GM18870 (cell line): Measurements from ENCODE around the gene FADS2.
"Not testable (repeated sequence)": the region's sequence is repeated elsewhere in the genome, so short reads cannot be mapped to it uniquely, and the experiment has no call there.

Source experiments
- ATAC-seq: cut with Tn5 transposase; IDR thresholded peaks from one replicate; pipeline ENCODE4 v1.9.1; 2021; ENCODE audit warnings: moderate library complexity; ENCODE audit not compliant: unreplicated experiment

Gene FADS2

DNA sequence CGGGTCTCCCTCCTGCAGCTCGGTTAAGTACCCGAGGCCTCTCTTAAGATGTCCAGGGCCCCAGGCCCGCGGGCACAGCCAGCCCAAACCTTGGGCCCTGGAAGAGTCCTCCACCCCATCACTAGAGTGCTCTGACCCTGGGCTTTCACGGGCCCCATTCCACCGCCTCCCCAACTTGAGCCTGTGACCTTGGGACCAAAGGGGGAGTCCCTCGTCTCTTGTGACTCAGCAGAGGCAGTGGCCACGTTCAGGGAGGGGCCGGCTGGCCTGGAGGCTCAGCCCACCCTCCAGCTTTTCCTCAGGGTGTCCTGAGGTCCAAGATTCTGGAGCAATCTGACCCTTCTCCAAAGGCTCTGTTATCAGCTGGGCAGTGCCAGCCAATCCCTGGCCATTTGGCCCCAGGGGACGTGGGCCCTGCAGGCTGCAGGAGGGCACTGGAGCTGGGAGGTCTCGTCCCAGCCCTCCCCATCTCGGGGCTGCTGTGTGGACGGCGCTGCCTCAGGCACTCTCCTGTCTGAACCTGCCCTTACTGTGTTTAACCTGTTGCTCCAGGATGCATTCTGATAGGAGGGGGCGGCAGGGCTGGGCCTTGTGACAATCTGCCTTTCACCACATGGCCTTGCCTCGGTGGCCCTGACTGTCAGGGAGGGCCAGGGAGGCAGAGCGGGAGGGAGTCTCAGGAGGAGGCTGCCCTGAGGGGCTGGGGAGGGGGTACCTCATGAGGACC lies 38.3 kb downstream of the FADS2 start:
- ATAC-seq, result no peak

DNA sequence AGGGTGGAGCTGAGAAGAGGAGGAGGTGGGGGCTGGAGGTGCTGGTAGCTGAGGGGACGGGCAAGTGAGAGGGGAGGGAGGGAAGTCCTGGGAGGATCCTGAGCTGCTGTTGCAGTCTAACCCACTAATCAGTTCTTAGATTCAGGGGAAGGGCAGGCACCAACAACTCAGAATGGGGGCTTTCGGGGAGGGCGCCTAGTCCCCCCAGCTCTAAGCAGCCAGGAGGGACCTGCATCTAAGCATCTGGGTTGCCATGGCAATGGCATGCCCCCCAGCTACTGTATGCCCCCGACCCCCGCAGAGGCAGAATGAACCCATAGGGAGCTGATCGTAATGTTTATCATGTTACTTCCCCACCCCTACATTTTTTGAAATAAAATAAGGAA lies 38.9 kb downstream of the FADS2 start:
- ATAC-seq, result no peak

DNA sequence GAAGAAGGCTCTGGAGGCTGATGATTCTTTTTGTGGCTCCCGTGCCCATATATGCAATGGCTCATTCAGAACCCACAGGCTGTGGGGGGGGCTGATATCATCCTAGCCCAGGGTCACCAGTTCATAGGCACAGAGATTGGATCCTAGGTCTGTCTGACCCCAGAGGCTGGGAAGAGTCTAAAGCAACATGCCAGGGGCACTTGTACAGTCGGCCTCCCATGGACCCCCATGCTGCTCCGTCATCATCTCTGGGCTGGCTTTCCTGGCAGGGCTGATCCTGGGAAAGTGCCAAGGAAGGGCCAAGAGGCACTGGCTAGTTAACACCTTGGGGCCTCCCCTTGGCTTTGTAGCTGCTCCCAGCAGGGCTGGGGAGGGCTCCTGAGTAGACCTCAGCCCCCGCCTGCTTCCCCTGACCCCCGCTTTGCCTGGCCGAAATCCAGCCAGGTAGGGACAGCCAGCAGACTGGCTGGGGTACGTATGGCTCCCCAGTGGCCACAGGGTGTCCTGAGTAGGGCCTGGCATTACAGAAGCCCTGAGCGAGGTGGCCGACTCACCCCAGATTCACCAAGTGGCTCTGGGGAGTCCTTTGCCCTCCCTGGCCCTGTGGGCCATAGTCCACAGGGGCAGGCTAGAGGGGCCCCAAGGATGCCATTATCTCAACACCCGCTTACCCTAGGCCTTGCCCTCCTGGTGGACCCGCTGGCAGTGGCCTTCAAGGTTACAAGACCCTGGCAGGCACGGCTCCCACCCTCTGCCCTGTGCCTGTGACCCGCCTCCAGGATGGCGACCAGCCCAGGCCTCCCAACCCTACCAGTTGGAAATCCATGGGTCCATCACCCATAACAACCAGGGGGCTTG lies 40.7 kb downstream of the FADS2 start:
- no peak for ATAC-seq

DNA sequence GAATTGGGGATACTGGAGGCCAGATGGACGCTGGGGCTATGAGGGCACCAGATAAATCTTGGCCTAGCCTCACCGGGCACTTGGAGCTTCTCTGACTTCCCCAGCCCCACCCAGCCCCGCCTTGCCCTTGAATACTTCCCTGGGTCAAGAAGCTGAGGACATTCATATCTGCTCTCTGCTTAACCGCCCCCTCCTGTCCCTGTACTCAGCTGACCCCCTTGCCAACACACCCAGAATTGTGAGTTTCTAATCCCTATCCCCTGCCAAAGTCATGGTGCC lies 41.3 kb downstream of the FADS2 start:
- ATAC-seq, result no peak

DNA sequence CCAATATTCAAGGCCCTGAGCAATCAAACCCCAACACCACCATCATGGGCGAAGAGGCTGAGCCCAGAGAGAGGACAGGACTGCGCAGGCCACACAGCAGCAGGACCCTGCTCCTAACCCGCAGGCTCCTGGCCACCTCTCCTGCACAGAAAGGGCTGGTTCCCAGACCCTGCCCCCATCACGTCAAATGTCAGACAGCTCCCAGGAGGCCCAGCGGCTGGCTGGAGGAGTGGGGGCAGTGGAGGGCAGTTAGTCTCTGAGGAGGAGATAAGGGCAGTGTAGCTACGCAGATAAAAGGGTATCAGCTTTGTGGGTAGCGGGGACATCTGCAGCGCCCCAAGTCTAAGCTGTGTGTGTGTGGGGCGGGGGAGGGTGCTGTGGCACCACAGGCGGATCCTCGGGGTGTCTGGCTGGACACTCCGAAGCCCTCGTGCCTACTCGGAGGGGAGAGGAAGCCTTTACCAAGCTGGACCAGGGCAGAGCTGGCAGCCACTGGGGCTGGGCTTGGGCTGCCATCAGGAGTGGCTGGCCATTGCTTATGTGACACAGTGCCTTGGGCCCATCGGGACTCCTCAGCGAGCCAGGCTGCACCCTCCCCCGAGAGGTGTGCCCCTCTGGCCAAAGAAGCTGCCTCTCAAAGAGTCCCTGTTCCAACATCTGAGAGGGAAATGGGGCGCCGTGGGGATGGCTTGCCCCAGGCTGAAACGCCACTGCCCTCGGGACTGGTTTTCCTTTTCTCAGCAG lies 41.8 kb downstream of the FADS2 start:
- no peak for ATAC-seq

DNA sequence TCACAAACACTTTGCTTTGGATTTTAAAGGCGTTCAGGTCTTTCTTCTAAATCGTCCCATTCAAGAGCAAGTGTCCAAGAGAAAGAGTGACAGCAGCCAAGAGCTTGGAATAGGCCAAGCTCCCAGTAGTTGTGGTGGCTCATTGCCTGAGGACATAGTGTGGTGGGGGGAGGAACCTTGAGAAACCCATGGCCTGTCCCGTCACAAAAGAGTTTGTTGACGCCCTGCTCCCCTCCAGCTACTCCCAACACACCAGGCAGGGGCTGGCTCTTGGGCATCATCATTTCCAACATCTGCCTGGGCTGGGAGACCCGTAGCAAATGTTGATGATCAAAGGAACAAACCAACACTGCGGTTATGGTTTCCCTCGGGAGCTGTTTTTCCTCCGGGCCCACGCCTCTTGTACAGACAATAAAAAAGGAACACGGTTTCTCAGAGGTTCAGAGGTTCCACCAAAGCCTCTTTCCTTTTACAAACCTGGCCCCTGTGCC lies 42.5 kb downstream of the FADS2 start:
- ATAC-seq, result no peak

DNA sequence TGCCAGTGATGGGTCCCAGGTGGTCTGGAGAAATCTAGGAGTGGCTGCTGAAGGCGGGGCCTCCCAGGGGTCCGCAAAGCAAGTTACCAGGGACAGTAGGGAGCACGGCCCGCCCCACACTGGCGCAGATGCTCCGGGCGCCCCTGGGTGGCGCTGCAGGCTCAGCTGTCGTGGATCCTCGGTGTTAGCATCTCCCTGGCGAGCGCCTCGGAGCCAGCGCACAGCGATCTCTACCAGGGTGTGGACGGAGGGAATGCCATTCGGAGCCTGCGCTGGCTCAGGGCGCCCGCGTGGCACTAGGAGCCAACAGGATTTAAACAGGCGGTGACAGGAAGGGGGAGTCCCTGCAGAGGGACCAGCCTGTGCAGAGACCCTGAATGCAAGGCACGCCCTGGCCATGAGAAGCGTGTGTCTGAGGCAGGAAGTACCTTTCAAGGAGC lies 43.1 kb downstream of the FADS2 start:
- no peak for ATAC-seq

DNA sequence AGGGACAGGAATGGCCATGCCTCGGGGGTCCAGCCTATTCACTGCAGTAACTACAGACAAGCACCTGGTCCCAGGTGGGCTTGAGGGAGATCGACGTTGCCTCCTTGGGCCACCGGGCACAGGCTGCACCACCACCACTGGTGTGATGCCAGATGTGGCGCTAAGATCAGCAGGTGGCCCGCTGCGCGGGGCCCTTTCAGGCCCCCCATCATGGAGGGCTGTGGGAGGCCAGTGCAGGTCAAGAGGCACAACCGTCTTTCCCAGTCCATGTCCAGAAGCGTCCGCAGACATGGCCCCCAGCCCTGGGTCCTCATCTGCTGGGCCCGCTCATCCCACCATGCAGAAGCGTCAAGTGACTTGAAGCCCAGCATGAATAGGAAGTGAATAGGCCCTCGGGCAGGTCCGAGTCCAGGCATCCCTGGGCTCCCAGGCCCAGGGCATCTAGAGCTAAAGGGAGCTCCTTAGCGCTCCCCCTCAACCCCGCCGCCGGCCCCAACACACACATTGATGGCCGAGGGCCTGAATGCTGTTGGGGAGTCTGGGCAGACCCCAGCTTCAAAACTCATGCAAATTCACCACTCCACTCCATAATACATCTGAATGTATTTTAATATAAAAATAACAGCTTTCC lies 45.0 kb downstream of the FADS2 start:
- ATAC-seq, result no peak

DNA sequence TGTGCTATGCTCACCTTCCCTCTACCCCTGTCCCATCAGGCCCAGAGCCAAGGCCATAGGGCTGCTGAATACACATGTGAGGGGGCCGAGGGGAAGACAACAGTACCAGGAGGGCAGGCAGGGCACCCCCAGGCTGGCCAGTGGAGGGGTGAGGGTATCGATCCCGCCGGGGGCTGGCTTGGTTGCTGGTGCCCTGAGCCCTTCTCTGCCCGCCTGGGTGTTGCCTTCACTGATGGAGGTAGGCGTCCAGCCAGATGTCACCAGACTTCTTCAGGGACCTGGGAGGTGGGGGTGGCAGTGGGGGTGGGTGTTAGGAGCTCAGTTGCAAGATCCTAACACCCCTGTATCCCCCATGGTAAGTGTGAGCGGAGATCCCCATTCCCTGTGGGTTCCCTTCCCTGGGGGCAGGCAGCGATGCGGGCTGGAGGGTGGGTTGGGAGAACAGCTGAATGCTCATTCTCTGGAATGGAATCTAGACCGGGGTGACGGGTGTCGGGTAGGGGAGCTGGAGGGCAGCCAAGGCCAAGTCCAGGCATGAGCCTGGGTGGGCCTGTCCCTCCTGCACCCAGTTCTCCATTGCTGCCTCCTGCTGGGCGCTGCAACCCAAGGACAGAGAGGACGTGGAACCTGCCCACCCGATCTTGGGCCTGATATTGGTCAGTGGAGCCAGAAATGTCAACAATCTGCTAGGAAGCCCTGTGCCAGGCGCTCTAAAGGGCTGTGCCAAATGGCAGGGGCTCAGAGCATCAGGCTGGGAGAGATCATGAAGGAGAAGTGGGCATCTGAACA lies 45.7 kb downstream of the FADS2 start:
- no peak for ATAC-seq

DNA sequence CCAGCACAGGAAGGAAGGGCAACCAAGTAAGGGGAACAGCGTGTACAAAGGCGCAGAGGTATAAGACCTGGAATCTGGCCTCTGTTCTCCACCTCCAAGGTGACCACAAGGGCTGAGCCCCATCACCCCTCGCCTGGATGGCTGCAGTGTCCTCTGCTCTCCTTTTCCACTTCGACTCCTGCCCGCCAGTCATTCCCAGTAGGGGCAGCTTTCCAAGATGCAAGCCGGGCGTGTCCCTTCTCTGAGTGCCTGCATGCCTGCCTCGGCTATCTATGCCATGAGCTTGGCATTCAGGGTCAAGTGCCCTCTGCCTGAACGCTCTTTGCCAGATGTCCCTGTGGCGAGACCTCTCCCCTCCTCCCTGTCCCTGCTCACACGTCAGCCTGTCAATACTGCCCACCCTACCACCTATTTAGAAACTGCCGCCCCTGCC lies 46.3 kb downstream of the FADS2 start:
- ATAC-seq, result no peak

DNA sequence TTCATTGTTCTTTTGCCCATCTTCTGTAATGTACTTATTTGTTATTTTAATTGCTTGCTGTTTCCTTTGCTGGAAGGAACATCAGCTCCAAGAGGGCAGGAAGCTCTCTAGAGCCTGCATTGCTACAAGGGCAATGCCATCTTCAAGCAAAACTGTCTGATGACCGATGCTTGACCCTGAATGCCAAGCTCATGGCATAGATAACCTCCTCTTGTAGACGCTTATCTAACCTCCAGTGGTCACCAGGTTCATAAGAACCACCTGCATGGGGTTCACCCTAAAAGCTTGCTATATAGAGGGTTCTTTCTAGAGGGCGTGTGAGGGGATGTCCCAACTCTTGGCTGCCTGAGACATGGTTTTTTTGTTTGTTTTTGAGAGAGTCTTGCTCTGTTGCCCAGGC lies 46.8 kb downstream of the FADS2 start:
- ATAC-seq, result no peak

DNA sequence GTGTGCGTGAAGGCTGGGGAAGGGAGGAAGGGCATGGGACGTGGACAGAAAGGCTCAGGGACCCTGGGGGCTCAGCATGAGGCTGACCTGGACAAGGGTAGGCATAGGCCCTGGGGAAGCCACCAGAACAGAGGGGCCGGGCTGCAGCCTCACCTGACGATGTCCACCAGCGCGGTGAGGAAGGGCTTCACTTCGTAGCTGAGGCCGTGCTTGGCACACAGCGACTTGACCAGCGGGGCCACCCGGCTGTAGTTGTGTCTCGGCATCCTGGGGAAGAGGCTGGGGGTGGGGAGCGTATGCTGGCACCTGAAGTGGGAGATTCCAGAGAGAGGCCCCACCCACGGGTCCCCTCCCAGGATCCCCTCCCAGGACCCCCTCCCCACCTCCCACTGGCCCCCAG lies 47.6 kb downstream of the FADS2 start:
- ATAC-seq, result no peak

DNA sequence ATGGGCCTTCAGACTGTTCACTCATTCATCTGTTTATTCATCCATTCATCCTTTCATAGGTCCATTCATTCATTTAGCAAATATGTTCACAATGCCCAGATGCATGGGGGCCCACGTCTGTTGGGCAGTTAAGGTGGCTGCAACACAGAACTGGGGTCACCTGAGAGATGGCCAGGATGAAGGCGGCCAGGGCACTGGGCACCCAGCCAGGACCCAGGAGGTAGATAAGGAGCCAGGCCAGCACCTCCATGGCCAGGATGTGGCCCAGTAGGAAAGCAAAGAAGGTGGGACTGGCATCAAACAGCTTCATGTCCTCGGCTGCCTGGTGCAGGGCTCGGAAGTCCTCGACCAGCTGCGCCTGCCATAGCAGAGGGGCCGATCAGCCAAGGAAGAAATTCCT lies 51.1 kb downstream of the FADS2 start:
- no peak for ATAC-seq

DNA sequence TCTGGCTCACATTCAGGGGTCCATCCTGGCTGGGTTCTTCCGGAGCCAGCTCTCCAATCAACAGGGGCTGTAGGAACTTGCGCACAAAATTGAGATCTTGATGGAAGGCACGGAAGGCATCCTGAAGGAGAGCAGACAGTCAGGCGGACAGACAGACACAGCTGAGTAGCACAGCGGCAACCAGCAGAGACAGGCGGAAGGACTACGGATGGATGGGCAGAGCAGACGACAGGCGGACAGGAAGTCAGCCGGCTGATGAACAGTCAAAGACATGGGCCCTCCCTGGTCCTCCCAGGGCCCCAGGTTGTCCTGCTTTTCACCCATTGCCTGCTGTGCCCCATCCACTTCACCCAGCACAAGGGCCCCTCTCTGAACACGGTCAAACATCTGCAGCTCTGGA lies 51.9 kb downstream of the FADS2 start:
- ATAC-seq, result no peak

DNA sequence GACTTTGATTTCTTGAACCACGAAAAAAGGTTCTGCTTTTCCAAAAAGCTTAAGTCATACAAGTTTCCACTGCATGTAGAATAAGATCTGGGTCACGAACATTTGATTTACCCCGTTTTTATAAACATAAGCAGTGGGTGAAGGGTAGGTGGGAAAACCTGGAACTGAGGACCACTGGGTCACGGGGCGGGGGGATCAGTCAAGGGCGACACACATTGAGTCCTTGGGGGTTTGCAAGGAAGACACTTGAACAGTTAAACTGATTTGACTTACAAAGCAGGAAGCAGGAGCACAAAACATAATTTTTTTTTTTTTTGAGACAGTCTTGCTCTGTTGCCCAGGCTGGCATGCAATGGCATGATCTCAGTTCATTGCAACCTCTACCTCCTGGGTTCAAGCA lies 52.4 kb downstream of the FADS2 start:
- no peak for ATAC-seq

DNA sequence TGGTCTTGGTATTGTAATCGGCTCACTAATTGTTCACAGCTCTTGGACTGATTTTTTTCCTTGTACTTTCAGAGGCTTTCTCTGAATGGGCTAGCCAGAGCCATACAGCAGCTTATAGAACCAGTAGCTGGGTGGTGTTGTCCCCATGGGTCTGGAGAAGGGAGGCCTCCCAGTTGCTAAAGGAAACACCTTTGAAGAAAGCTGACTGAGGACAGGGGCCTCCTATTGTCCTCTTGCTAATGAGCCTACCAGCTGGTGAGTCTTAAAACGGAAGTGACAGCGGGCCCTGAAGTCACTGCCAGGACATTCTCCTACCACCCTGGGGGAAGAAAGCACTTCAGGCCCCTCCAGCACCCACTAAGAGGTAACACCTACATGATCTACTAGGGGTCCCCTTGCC lies 53.3 kb downstream of the FADS2 start:
- no peak for ATAC-seq

DNA sequence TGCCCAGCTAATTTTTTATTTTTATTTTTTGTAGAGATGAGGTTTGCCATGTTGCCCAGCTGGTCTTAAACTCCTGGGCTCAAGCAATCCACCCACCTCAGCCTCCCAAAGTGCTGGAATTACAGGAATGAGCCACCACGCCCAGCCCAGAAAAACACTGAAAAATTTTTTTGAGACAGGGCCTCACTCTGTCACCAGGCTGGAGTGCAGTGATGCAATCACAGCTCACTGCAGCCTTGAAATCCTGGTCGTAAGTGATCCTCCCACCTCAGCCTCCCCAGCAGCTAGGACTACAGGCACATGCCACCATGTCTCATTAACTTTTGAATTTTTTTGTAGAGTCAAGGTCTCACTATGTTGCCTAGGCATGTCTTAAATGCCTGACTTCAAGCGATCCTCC lies 54.2 kb downstream of the FADS2 start:
- ATAC-seq, result not testable (repeated sequence)

DNA sequence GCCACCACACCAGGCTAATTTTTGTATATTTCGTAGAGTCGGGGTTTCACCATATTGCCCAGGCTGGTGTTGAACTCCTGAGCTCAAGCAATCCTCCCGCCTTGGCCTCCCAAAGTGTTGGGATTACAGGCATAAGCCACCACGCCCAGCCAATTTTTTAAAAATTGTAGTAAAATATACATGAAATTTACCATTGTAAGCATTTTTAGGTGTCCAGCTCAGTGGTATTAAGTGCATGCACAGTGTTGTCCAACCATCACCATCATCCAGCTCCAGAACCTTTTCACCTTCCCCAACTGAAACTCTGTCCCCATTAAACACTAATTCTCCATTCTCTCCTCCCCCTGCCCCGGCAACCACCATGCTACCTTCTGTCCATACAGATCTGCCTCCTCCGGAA lies 54.8 kb downstream of the FADS2 start:
- no peak for ATAC-seq

DNA sequence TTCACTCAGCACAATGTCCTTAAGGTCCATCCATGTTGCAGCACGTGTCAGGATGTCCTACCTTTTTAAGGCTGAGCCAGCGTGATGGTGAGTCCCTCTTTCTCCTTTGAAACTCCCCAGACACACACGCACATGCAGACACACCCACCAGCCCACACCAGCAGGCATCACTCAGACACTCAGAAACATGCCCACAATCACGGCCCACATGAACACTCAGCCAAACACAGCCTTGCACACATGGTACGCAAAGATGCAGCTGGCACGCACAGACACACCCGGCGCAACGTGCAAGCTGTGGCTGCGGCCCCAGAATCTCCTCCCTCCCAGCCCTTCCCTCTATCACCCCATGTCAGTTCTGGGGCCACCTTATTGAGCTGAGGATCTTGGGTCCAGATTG lies 55.2 kb downstream of the FADS2 start:
- ATAC-seq, result no peak

DNA sequence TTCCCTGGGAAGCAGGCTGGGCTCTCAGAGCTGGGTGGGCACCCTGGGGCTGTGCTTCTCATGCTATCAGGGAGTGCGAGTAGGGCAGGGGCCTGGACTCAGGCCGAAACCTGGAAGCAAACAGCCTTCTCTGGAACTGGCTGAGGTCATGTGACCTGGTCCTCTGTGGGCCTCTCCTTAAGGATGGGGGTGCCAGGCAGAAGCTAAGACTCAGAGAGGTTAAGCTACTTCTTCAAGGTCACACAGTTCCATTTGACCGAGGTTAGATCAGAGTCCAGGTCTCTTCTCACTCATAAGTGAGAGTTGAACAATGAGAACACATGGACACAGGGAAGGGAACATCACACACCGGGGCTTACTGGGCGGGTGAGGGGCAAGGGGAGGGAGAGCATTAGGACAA lies 55.8 kb downstream of the FADS2 start:
- no peak for ATAC-seq
